ENCODE measurements around the gene TIMP2.
"Not testable (repeated sequence)": the region's sequence is repeated elsewhere in the genome, so short reads cannot be mapped to it uniquely, and the experiment has no call there.

Gene TIMP2

GRCh38 chr17:78954684-78955083 lies 29.5 kb upstream of the TIMP2 start:
- DNase-seq = no peak

DNA sequence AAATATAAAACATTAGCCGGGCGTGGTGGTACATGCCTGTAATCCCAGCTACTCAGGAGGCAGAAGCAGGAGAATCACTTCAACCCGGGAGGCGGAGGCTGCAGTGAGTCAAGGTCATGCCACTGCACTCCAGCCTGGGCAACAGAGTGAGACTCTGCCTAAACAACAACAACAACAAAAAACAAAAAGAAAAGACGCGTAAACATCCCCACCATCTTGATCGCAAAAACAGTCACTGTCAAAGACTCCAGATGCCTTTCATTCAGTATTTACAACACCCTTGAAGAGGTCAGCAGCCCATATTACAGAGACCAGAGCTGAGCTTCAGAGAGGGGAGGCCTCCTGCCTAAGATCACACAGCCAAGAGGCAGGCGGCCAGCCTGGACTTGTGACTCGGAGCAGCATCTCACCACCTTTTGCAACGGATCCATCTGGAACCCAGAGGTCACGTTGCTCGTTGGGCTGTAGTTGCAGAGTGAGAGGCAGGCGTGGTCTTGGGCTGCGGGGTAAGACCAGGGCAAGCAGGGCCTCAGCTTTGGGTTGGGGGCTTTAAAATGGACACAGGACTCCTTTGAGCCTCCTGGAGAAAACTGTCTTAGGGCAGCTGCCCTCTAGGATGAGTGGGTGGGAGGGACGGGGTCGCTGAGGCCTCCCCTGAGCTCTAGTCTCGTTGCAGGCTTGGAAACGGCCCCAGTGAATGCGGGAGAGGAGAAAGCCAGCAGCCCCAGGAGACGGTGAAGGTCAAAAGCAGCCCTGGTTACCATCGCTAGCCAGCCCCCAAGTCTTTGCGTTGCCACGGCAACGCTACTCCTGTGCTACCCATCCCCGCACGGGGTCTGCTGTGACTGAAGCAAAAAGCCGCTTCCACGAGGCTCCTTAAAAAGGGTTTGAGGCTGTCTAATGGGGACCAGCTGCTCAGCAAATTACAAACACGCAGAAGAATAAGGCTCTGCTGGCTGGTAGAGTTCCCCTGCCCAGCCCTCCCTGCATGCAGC lies 28.5 kb upstream of the TIMP2 start:
- DNase-seq = no peak

GRCh38 chr17:78952706-78953105 lies 27.5 kb upstream of the TIMP2 start:
- DNase-seq = no peak

DNA sequence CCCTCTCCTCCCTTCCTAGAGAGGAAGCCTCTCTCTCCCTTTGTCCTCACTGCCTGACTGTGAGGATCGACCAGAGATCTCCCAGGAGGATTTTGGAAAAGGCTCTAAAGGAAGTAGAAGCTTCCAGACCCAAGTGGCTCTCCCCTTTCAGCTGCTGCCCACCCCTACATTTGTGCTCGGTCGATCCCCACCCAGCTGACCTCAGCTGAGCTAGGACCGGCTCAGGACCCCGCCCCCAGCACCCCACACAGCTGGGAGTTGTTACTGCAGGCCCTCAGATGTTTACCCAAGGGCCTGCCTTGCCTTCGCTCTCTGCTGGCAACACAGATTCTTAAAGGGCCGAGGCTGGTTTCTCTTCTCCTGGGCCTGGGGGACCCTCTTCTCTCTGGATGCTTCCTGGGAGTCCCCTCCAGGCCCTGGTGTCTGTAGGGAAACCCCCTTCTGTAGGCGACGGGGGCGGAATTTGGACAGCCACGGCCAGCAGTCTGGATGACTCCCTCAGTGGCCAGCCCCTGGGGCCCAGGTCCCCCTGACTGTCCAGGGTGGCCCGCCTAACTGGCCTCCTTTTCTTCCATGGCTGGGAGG lies 26.9 kb upstream of the TIMP2 start:
- DNase-seq = no peak

- DNase-seq = no peak
Observed at GRCh38 chr17:78950870-78951269, 25.7 kb upstream of the TIMP2 start.

DNA sequence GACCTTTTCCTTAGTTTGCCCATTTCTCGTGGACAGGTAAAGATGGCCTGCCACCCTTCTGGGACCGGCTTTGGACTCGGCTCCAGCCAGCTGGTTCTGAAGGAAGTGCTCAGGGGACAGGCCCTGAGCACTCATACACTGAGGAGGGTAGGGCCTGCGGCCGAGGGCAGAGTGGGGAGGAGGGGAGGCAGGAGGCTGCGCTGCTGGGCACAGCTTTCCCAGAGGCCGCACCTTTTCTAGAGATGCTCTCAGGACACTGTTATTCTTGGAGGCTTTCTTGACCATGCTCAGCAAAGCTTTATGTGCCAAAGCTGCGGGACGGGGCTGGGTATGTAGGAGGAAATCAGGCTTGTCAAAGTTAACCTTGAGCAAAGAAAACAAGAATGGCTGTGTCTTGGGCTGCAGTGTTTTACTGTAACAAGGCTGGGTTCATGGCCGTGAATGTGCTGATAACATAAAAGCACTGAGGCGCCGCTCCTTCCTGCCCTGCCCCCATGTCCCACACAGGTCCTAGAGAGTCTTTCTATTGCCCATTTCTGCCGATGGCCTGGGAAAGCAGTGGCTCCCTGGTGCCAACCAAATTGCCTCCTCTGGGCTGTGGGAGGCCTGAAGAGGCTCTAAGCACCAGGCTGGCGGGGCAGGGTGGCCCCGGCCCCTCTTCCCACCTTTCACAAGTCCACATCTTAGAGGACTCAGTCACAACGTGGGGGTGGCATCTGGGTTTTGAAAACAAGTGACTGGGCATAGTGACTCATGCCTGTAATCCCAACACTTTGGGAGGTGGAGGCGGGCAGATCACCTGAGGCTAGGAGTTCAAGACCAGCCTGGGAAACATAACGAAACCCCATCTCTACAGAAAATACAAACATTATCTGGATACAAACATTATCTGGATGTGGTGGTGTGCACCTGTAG lies 22.3 kb upstream of the TIMP2 start:
- DNase-seq = no peak

GRCh38 chr17:78946631-78947030 lies 21.4 kb upstream of the TIMP2 start:
- no peak for DNase-seq

DNA sequence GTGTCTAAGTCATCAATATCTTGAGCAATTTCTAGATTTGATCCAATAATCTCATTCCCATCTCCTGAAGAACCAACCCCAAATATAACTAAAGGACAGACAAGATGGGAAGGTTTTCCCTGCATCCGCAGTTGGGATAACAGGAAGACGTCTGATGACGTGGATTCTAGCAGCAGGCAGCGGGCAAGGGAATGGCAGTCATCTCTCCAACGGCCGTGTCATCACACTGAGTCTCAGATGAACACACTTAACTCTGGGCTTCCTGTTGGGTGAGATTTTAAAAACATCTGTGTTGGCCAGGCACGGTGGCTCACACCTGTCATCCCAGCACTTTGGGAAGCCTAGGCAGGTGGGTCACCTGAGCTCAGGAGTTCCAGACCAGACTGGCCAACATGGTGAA lies 20.9 kb upstream of the TIMP2 start:
- no peak for DNase-seq

GRCh38 chr17:78945455-78945854 lies 20.3 kb upstream of the TIMP2 start:
- not testable (repeated sequence) for DNase-seq

DNA sequence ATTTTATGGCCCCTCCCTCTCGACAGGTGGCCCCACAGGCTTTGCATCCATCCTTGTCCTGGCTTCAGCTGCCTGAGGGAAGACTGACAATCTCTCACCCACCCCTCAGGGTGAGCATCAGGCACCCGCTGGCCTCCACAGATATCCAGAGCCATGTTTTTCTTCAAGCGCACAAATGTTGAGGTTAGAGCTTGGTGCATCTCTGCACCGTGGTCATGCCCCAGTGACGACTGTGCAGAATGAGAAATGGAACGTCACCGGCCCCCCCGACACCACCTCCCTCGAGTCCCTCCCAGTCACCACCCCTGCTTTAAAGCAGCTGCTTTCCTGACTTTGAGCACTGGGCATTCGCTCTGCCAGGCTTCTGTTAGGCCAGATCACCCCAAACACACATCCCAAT lies 19.8 kb upstream of the TIMP2 start:
- no peak for DNase-seq

- DNase-seq = no peak
Observed at GRCh38 chr17:78944026-78944425, 18.8 kb upstream of the TIMP2 start.

- DNase-seq = no peak
Observed at GRCh38 chr17:78940708-78941107, 15.5 kb upstream of the TIMP2 start.

DNA sequence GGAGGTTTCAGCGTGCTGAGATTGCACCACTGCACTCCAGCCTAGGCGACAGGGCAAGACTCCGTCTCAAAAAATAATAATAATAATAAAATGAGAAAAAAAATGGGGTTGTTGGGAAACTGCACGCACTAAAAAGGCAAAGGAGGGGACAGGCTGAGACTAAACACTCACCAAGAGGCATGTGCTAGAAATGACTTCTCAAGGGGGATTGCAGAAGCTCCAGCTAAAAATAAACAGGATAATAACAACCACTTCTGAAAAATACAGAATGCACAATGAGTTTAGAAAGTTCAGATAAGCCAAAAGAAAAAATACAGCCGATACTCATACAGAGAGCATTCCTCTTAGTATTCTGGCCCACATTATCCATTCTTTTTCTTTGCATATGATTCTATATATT lies 15.1 kb upstream of the TIMP2 start:
- no peak for DNase-seq

- no peak for DNase-seq
Observed at GRCh38 chr17:78939615-78940014, 14.4 kb upstream of the TIMP2 start.

- DNase-seq = no peak
Observed at GRCh38 chr17:78937561-78937960, 12.4 kb upstream of the TIMP2 start.

DNA sequence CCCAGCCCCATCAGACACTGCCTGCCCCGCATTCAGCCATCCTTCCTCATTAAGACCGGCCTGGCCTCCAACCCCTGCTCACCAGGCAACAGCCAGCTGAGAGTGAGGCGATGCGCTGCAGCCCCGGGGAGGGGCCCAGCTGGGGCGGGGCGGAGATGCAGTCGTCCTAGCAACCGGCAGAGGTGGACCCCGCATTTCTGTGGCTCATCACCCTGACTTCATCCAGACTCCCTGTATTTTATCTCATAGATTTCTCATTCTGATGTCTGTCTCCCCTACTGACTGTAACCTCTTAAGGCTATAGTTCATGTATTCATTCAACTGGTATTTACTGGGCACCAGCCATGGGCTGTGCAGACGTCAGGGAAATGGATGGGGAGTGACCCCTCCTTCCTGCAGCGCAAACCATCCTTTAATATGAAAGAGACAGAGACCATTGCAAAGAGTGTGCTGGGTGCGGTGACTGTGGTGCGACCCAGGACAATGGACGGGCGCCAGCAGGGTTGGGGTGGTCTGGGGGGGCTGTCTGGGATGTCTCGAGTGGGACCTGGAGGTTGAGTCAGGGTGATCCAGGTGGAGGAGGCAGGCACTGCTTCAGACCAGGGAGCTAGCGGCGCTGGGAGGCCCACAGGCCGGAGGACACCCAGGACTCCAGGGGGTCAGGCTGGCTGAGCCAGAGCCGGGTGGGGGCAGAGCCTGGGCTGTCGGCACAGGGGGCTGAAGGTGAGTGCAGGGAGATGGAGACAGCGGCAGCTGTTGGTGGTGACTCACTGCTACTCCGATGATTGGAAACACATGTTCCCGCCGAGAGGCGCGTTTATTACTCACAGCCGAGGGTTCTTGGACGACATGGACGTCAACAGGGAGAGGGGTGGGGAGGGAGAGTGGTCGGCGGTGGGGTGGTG lies 10.5 kb upstream of the TIMP2 start:
- no peak for DNase-seq

DNA sequence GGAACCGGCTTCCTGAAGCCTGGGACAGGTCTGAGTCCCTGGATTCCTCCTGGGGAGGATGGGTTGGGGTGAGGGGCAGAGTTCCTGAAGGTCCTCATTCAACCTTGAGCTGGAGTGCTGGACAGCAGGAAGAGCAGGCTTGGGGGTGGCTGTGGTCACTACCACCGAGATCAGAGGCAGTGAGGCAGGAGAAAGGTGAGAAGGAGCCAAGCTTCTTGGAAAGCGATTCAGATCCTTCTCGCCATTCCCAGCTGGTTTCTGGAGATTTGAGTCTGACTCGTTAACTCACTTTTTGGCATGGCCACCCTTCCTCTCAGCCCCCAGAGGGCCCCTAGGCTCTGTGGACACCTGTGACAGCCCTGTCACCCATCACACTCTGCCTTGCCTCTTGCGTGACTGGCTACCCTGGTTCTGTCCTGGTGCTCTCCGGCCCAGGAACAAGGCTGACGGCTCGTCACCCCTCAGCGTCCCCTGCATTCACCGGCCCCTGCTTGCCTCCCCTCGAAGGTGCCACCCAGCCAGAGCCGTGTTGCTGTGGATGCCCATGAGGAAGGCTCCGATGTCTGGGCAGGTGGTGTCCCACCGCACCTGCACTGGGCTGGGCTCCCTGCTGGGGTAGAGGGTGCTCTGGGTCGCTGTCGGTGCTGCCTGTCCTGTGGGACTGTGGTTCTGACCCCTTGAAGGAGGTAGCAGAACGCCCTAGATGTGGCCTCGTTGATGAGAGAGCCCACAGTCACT lies 9.7 kb upstream of the TIMP2 start:
- DNase-seq = no peak

DNA sequence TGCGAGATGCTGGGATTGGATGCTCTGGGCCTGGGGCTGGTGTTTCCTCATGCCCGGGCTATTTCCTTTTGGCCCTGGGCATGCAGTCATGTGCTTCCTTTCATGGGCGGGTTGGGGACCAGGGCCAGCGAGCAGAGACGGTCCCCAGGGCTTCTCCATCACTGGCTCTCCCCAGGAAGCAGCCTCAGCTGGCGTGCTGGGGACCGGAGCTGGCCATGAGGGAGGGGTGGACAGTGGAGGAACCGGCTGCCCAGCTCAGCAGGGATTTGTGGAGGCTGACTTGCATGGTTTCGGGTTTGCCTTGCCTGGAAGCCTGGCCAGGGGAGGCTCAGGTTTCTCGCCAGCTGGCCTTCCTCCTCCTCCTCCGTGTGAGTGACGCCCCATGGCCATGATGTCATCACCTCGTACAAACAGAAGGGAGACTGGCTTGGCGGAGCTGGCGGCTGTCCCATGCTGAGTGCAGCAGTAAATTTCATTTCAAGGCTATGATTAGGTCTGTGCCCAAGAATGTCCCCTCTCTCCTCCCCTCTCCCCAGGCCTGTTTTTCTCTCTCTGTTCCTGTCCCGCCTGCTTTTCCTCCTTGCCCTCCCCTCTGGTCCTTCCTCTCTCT lies 8.9 kb upstream of the TIMP2 start:
- no peak for DNase-seq

DNA sequence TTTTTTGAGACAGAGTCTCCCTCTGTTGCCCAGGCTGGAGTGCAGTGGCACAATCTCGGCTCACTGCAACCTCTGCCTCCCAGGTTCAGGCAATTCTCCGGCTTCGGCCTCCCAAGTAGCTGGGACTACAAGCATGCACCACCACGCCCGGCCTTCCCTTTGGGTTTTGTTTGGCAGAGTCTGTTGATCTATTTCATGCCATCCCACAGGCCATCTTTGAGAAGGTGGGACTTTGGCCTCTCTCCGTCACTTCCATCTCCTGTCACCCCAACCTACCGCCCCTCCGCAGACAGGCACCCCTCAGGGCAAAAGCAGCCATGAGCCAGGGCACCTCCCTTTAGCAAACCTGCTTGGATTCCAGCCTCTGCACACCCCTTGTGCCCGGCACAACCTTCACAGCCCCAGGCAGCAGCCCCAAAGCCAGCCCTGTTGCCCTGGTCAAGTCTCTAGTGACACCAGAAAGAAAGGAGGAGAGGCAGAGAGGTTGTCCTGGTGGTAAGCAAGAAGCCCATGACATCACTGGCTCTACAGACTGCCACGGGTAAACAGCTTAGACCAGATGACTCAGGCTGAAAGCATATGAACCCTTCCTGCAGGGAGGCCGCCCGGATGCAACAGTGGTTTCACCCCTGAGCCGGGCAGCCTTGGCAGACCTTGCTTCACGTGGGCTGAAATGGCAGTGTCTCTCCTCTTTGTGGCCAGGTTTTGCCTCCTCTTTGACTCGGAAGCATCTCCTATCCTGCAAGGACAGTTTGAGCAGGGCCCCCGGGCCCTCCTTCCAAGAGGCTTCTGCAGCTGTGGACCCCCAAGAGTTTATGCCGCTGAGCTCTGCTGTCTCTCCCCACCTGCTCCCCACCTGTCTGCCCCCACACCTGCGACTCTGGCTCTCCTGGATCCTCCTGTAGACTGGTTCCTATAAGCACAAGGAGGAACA lies 8.1 kb upstream of the TIMP2 start:
- peak; percentile 52 for DNase-seq
